NB4 (cell line): Measurements from ENCODE around the gene PIP5K1C.

Source experiments
- DNase-seq: peaks from one replicate; pipeline ENCODE4 v3.0.0; 2010; ENCODE audit warnings: low read depth
- H3K4me3 ChIP-seq: one replicate; pipeline ENCODE4 v1.5.1; 2011; ENCODE audit warnings: mild to moderate bottlenecking, low read depth, low read length, moderate library complexity
- MYC ChIP-seq: IDR thresholded peaks from 2 replicates; pipeline ENCODE4 v1.6.1; 2011; ENCODE audit warnings: low read depth, low read length
- POLR2A ChIP-seq: IDR thresholded peaks from 2 replicates; pipeline ENCODE4 v1.6.1; 2011; ENCODE audit warnings: mild to moderate bottlenecking; ENCODE audit not compliant: insufficient read length; ENCODE audit errors: extremely low read depth
- TF ChIP-seq, protein P1 (sequence below): IDR thresholded peaks from one replicate; pipeline ENCODE4 v1.5.1; 2012; ENCODE audit warnings: low read depth, low read length
- TF ChIP-seq, protein P2 (sequence below): IDR thresholded peaks from 2 replicates; pipeline ENCODE4 v1.6.1; 2011; ENCODE audit warnings: low read depth, low read length

Gene PIP5K1C

GRCh38 chr19:3639479-3639878 lies 60.8 kb downstream of the PIP5K1C start:
- TF ChIP-seq POLR2A (no peak), MYC (no peak)
- TF ChIP-seq, protein P1, sequence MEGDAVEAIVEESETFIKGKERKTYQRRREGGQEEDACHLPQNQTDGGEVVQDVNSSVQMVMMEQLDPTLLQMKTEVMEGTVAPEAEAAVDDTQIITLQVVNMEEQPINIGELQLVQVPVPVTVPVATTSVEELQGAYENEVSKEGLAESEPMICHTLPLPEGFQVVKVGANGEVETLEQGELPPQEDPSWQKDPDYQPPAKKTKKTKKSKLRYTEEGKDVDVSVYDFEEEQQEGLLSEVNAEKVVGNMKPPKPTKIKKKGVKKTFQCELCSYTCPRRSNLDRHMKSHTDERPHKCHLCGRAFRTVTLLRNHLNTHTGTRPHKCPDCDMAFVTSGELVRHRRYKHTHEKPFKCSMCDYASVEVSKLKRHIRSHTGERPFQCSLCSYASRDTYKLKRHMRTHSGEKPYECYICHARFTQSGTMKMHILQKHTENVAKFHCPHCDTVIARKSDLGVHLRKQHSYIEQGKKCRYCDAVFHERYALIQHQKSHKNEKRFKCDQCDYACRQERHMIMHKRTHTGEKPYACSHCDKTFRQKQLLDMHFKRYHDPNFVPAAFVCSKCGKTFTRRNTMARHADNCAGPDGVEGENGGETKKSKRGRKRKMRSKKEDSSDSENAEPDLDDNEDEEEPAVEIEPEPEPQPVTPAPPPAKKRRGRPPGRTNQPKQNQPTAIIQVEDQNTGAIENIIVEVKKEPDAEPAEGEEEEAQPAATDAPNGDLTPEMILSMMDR: no peak
- TF ChIP-seq, protein P2, sequence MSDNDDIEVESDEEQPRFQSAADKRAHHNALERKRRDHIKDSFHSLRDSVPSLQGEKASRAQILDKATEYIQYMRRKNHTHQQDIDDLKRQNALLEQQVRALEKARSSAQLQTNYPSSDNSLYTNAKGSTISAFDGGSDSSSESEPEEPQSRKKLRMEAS: no peak
- H3K4me3 ChIP-seq: no peak overlapping the region
- DNase-seq: no peak

GRCh38 chr19:3638208-3639193 lies 61.8 kb downstream of the PIP5K1C start:
- DNase-seq: no peak
- TF ChIP-seq, protein P2: no peak
- TF ChIP-seq MYC: no peak
- TF ChIP-seq POLR2A: no peak
- TF ChIP-seq, protein P1: no peak
- no peak overlapping the region for H3K4me3 ChIP-seq

- DNase-seq: no peak
- TF ChIP-seq, protein P2: no peak
- no peak for TF ChIP-seq POLR2A
- TF ChIP-seq MYC: no peak
- TF ChIP-seq, protein P1: no peak
- no peak overlapping the region for H3K4me3 ChIP-seq
These were observed 62.6 kb downstream of the PIP5K1C start for GRCh38 chr19:3637621-3638020.

DNA sequence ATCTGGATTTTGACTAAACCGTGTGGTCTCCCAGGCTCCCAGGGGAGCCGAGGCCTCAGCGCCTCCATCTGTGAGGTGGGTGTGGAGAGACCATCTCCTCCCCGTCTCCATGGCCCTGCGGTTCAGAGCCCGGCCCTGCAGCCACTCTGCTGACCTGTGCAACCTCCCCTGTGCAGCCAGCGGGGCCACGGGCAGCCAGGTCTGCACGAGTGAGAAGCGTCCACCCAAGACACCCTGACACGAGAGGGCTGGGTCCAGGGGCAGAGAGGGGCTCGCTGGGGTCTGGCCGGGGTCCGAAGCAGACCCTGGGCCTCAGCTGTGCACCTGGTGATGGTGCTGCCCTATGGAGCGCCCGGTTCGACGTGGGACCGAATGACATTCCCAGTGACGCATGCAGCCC lies 63.3 kb downstream of the PIP5K1C start:
- TF ChIP-seq POLR2A (no peak), MYC (no peak)
- TF ChIP-seq, protein P1: no peak
- TF ChIP-seq, protein P2: no peak
- DNase-seq: no peak
- no peak overlapping the region for H3K4me3 ChIP-seq

DNA sequence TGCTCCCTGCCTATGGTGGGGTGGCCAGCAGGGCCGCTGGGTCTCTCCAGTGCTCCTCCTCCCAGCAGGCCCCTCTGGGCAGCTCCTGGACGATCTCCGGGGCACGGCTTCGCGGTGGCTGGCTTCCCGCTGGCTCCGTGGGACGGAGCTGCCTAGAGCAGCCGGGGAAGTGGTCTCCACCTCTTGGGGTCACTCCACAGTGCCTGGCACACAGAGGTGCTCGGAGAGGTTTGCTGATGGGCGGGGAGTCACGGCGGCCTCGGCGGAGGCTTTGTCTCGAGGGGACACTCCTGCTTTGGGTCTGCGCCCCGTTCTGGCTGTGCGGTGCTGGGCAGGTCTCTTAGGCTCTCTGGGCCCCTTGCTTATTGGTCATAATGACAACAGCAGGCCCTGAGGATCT lies 63.8 kb downstream of the PIP5K1C start:
- H3K4me3 ChIP-seq: no peak overlapping the region
- no peak for DNase-seq
- TF ChIP-seq MYC: no peak
- no peak for TF ChIP-seq POLR2A
- TF ChIP-seq, protein P2: no peak
- TF ChIP-seq, protein P1: no peak
